ENCODE data around the gene SMC6. TPM values are rescaled to one million over a fixed set of nuclear protein-coding genes. Genes with fewer than 3 reads are reported as not detected.
A peak's percentile ranks its signal among the peaks of the same experiment; 100 is the strongest.

Gene SMC6, protein sequence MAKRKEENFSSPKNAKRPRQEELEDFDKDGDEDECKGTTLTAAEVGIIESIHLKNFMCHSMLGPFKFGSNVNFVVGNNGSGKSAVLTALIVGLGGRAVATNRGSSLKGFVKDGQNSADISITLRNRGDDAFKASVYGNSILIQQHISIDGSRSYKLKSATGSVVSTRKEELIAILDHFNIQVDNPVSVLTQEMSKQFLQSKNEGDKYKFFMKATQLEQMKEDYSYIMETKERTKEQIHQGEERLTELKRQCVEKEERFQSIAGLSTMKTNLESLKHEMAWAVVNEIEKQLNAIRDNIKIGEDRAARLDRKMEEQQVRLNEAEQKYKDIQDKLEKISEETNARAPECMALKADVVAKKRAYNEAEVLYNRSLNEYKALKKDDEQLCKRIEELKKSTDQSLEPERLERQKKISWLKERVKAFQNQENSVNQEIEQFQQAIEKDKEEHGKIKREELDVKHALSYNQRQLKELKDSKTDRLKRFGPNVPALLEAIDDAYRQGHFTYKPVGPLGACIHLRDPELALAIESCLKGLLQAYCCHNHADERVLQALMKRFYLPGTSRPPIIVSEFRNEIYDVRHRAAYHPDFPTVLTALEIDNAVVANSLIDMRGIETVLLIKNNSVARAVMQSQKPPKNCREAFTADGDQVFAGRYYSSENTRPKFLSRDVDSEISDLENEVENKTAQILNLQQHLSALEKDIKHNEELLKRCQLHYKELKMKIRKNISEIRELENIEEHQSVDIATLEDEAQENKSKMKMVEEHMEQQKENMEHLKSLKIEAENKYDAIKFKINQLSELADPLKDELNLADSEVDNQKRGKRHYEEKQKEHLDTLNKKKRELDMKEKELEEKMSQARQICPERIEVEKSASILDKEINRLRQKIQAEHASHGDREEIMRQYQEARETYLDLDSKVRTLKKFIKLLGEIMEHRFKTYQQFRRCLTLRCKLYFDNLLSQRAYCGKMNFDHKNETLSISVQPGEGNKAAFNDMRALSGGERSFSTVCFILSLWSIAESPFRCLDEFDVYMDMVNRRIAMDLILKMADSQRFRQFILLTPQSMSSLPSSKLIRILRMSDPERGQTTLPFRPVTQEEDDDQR
- total RNA-seq (2014; rRNA removed; shearing (Covaris generic)): 55.2 and 75.7 TPM in 2 replicates

DNA sequence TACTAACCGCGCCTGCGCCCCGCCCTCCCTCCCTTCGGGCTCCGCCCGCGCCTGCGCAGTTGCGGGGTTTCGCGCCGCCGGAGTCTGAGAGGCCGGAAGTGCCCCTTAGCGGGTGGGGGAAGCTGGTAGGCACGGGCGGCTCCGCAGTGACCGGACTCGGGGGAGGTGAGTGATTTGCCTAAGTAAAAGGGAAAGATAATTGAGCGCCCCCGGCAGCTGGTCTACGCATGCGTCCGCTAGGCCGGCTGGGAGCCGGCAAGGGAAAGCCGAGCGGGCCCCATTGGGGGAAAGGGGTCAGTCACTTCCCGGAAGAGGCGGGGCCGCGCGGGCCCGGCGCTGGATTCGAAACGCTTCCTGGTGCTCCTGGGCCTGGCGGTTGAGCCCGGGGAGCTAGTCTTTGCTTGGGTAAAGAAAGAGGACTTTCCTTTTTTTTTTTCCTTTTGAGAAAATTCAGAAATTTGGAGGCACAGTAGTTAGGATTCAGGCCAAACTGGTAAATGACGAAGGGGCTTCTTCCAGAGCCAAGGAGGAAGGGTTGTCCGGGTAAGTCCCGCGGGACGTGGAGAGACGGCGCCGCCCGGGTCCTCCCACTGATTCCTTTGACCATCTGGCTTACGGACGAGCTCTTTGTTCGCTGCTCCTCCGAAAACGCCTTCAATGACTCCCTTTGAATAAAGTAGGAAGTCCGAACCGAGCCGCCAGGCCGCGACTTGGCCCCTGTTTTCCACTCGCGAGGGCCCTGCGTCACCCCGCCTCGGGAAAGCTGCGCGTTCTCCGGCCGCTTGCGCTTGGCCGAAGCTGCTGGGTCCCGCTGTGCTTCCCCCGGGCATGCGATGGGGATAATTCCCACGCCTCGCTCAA is at the start of gene SMC6, which contains the start of gene GEN1:
TSS of gene SMC6 (minus strand) at position 8 of the 861 bp plus-strand sequence. CDS start 7,864 bp downstream, outside the sequence.
TSS of gene GEN1 (plus strand) at position 336 of the 861 bp plus-strand sequence. CDS start 5,806 bp downstream, outside the sequence.
- H3K36me3 ChIP-seq: peaks cover 10% of the 10 kb centered on the region
- DNase-seq: peak; percentile 98
- H3K4me1 ChIP-seq: peaks cover 27% of the 10 kb centered on the region
- peak within 1 kb of the TSS; percentile 99 for H3K4me3 ChIP-seq
- peak within 1 kb of the TSS; percentile 95 for H3K27ac ChIP-seq
- no peaks in the 10 kb centered on the region for H3K27me3 ChIP-seq
- no peaks in the 10 kb centered on the region for H3K9me3 ChIP-seq (replicated peaks)

DNA sequence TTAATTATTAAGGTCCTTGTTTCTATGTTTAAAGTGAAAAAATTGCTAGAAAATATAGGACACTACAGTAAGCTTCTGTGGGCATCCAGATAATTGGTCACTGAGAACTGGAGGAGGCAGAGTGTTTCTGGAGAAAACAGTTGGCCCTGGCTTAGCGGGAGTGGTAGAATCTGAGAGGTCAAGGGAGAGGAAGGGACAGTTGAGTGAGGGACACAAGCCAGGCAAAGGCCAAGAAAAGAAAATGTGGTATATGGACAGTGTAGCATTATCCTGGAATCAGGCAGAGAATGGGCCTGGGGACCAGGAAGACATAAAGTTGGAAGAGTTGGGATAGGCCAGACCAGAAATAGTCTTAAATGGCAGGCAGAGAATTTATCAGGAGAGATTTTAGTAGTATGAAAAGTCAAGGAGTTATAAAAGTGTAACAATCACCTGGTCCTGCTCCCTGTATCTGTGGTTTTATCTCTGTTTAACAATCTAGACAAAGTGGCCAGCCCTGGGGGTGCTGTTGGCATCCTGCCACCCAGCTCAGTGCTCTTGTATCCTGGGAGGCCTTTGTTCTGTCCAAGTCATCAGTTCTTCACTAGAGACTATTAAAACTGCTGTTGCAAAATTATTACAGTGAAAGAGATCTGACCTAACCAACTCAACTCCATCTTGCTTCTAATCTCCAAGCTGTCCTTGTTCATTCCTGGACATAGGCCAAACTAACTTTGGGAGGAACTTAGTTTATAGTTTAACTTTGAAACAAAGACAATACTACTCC is 47.3 kb upstream of the SMC6 start:
- H3K4me3 ChIP-seq: peak overlapping the region; percentile 7; the same call in 1 of the 2 replicates
- no peaks in the 10 kb centered on the region for H3K27me3 ChIP-seq
- H3K4me1 ChIP-seq: peaks cover 46% of the 10 kb centered on the region
- H3K9me3 ChIP-seq (replicated peaks): no peaks in the 10 kb centered on the region
- peak overlapping the region; percentile 99 for H3K27ac ChIP-seq
- DNase-seq: peak; percentile 85 to 94
- H3K36me3 ChIP-seq: no peaks in the 10 kb centered on the region

DNA sequence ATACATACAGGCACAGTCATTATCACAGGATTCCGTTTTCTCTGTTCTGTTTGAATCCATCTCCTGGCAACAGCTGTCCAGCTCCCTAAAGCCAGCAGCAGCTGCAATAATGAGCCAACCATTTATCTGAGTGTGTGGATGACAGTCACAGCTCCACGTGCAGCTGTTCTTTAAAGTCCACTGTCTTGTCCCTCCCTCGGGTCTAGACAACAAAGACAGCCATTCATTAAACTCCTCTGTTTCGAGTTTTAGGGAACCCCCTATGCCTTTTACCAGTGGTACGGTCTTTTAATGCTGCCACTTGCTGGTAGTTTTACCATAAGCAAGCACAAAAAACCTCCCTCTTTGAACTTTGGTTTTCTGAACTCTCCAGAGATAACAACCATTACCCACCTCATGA is 46.6 kb upstream of the SMC6 start:
- peaks cover 44% of the 10 kb centered on the region for H3K4me1 ChIP-seq
- no peaks in the 10 kb centered on the region for H3K27me3 ChIP-seq
- peak overlapping the region; percentile 52 for H3K4me3 ChIP-seq
- H3K9me3 ChIP-seq (replicated peaks): no peaks in the 10 kb centered on the region
- H3K27ac ChIP-seq: peak overlapping the region; percentile 99
- H3K36me3 ChIP-seq: no peaks in the 10 kb centered on the region
- DNase-seq: peak; percentile 97 to 100

DNA sequence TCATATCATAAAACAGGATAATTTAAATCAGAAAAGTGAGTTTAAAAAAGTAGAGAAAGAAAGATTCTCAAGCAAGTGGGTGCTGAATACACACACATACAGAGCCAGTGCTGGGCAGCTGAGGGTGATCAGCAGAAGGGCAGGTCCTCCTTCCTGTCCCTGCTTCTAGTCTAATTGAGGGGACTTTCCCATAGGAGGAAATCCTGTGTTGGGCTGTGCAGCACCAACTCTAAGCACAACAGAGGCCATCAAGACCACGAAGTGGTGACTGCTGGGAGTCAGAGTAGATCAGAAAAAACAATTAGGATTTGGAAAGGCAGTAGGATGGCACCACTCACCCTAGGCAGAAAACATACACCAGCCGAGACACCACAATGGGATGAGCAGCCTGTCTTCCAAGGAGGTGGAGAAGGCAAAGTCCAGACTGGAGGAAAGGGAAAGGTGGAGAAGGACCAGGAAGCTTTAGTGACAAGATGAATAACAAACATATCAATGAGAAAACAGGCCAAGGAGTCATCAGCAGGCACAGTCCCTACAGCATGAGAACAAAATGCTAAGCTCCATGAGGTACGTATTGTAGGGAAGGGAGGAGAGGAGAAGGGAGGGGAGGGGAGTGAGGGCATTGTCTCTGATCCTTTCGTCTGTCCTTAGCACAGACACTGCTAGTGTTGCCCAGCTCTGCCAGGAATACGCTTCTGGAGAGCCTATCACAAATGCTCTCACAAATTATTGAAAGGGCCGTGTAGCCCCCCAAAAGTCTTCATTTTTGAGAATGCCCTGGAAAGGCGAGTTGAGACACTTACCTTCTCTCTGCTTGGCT is 45.9 kb upstream of the SMC6 start:
- Histone ChIP-seq H3K27ac (peak overlapping the region; percentile 99), H3K27me3 (no peaks in the 10 kb centered on the region), H3K9me3 (replicated peaks) (no peaks in the 10 kb centered on the region), H3K4me3 (peak overlapping the region; percentile 52), H3K4me1 (peaks cover 51% of the 10 kb centered on the region), H3K36me3 (no peaks in the 10 kb centered on the region)
- peak; percentile 70 to 81 for DNase-seq

DNA sequence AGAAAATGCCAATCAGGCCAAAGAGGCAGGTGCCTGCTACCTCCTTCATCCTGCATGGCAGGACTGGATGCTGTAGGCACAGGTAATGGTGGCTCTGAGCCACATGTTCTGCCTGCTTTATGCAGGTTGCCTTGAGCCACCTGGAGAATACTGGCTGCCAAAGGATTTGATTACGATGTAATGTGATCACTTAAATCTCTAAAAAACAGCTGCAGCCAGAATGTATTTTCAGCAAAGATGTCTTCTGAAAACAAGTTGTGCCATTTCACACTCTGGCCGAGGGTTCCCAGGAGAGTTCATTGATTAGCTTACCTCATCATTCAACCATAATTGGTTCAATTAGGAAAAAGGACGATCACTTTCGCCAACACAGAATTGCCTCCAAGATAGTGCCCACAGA is 44.7 kb upstream of the SMC6 start:
- no peaks in the 10 kb centered on the region for H3K27me3 ChIP-seq
- H3K4me3 ChIP-seq: peak overlapping the region; percentile 52; the same call in 1 of the 2 replicates
- peak overlapping the region; percentile 99 for H3K27ac ChIP-seq
- no peaks in the 10 kb centered on the region for H3K36me3 ChIP-seq
- H3K4me1 ChIP-seq: peaks cover 57% of the 10 kb centered on the region
- no peaks in the 10 kb centered on the region for H3K9me3 ChIP-seq (replicated peaks)
- DNase-seq: peak in 1 of 2 experiments; percentile 56

DNA sequence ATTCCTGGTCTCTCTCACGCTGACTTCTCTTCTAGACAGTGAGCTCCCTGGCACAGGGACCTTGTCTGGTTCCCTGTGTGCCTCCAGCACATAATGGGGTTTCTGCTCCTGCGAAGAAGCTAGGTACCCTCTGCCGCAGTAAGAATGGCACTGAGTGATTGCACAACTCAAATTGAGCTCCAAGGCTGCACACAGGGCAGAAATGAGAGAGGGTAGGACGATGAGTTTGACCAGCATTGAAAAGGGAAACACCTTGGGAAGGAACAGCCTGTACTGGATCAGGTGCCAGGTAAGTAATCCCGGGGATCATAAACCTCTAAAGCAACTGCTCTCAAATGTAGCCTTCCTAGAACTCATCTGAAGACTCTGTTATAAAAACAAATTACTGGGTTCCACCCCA is 41.7 kb upstream of the SMC6 start:
- Histone ChIP-seq H3K36me3 (no peaks in the 10 kb centered on the region), H3K27ac (no peak overlapping the region), H3K27me3 (no peaks in the 10 kb centered on the region), H3K9me3 (replicated peaks) (no peaks in the 10 kb centered on the region), H3K4me1 (peaks cover 66% of the 10 kb centered on the region), H3K4me3 (no peak overlapping the region)
- DNase-seq: no peak

DNA sequence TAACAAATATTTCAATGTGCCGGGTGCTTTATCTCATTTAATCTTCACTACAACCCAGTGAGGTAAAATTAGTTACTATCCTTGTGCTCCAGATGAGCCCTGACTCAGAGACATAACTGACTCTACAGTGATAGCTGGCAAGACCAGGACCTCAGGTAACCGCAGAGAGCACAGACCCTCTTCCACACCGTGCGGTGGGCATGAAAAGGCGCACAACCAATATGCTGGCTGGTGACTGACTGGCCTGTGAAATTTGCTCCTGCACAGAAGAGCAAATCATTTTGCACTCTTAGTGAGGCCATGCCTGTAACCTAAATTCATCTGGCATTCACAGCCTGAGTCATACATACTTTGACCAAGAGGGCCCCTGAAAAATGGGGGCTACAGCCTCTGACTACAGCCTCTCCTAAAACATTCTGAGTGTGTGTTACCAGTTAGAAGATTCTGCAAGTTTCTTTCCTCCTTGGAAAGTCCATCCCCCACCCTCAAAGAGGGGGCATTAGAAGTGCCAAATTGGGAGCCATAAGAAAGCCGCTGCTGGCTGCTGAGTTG is 40.3 kb upstream of the SMC6 start:
- H3K4me3 ChIP-seq: no peak overlapping the region
- peaks cover 56% of the 10 kb centered on the region for H3K4me1 ChIP-seq
- peak in 1 of 2 experiments; percentile 55 for DNase-seq
- H3K27ac ChIP-seq: peak overlapping the region; percentile 62
- no peaks in the 10 kb centered on the region for H3K27me3 ChIP-seq
- H3K36me3 ChIP-seq: no peaks in the 10 kb centered on the region
- no peaks in the 10 kb centered on the region for H3K9me3 ChIP-seq (replicated peaks)

DNA sequence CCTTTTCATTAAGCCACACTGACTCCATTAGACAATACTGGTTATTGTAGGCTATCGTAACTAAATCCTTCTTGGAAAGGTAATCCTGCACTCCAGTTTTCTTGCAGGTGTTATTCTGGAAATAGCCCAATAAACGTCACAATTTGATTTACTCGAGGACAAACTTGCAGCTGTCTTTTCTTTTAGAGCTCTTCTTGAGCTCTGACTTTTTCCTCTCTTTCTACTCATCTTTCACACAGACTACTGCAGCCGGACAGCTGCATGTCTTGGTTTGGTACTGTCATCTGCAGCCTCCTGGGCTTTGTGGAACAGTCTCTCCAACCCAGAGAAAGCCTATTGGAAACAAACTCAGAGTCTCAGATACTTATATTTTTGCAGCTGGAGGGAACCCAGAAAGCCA is 39.7 kb upstream of the SMC6 start:
- H3K36me3 ChIP-seq: no peaks in the 10 kb centered on the region
- peaks cover 50% of the 10 kb centered on the region for H3K4me1 ChIP-seq
- peak; percentile 74 to 93 for DNase-seq
- H3K27ac ChIP-seq: peak overlapping the region; percentile 62
- H3K4me3 ChIP-seq: no peak overlapping the region
- no peaks in the 10 kb centered on the region for H3K9me3 ChIP-seq (replicated peaks)
- H3K27me3 ChIP-seq: no peaks in the 10 kb centered on the region

DNA sequence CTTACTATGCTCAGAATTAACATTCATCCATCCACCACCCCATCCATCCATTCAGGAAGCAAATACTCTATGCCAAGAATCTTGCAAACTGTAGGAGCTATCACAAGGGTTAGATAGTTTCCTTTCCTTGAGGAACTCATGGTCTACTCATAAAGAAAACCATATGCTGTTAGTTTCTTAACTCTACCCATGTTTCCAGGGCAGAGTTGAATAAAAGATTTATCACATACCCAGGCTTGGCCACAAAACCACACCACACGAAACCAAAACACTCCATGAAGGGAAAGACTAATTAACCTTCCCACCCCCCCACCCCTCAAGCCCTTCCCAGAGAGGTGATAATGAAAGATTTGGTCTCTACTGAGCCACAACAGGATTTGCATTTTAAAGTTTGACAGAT is 38.9 kb upstream of the SMC6 start:
- Histone ChIP-seq H3K4me3 (no peak overlapping the region), H3K27ac (no peak overlapping the region), H3K4me1 (peaks cover 46% of the 10 kb centered on the region), H3K36me3 (no peaks in the 10 kb centered on the region), H3K27me3 (no peaks in the 10 kb centered on the region), H3K9me3 (replicated peaks) (no peaks in the 10 kb centered on the region)
- no peak for DNase-seq

DNA sequence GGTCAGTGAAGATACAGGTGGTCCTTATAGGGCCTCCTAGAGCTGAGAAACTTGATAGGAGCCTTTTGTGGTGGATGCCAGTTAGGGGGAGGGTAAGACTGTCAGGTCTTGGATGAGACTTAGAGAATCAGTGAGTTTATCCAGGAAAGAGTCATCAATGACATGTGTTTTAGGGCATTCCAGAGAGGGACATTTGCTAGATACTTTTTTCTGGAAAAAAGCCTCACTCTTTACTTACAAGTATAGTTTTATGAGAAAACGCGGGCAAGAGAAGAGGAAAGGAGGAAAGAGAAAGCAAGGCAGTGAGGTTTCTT is 38.2 kb upstream of the SMC6 start:
- Histone ChIP-seq H3K4me1 (peaks cover 46% of the 10 kb centered on the region), H3K4me3 (no peak overlapping the region), H3K36me3 (peaks cover 4% of the 10 kb centered on the region; the same call in 1 of the 2 replicates), H3K27me3 (no peaks in the 10 kb centered on the region), H3K9me3 (replicated peaks) (no peaks in the 10 kb centered on the region), H3K27ac (no peak overlapping the region)
- DNase-seq: no peak

DNA sequence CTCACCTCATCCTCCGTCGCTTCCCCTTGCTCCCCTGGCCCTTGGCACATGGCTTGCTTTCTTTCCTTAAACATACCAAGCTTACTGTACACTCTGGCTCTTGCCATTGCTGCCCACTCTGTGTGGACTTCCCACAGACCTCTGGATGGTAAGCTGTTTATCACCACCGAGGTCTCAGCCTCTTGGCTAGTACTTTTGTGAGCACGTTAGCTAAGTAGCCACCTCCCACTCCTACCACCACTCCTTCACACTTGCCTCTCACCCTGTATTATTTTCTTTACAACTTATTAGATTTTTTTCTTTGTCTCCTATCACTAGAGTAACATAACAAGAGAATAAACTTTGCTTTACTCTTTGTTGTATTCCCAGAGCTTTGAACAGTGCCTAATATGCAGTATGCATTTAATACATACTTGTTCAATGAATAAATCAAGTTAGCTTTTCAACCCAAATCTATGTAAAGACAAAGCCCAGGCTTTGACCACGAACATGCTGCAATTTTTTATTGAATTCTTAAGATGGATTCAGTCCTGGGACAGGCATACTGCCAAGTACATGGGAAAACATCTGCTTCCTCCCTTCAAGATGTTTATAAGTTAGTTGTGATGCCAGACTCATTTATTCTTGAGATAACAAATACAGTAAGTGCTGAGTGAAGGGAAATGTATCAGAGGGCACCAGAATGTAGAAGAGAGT is 37.7 kb upstream of the SMC6 start:
- peaks cover 5% of the 10 kb centered on the region; the same call in 1 of the 2 replicates for H3K36me3 ChIP-seq
- peaks cover 46% of the 10 kb centered on the region for H3K4me1 ChIP-seq
- no peaks in the 10 kb centered on the region for H3K27me3 ChIP-seq
- DNase-seq: peak in 1 of 2 experiments; percentile 67
- no peaks in the 10 kb centered on the region for H3K9me3 ChIP-seq (replicated peaks)
- H3K4me3 ChIP-seq: no peak overlapping the region
- H3K27ac ChIP-seq: no peak overlapping the region; the same call in 1 of the 2 replicates

DNA sequence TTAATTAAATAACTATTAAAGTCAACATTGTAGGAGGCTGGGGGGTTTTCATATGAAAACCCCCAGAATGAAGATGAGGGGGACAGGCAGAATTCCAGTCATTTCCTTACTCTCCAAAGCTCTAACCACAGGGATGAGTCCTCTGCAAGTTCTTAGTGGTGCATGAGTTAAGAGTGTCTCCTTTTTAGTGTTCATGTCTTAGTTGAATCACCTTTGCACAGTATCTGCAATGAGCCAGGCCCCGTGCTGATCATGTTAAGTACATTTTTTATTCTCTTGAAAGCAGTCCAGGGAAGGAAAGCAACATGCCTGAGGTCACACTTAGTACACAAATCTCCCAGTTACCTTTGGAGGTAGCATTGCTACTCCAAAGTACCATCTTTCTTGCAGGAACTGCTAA is 36.9 kb upstream of the SMC6 start:
- Histone ChIP-seq H3K9me3 (replicated peaks) (no peaks in the 10 kb centered on the region), H3K4me3 (no peak overlapping the region), H3K27ac (no peak overlapping the region), H3K27me3 (no peaks in the 10 kb centered on the region), H3K36me3 (peaks cover 5% of the 10 kb centered on the region; the same call in 1 of the 2 replicates), H3K4me1 (peaks cover 46% of the 10 kb centered on the region)
- no peak for DNase-seq

Data from SJCRH30 (cell line).